ENCODE measurements around the gene NUPR1. TPM values are rescaled to one million over a fixed set of nuclear protein-coding genes. Genes with fewer than 3 reads are reported as not detected.

NUPR1 gene
- total RNA-seq, 3 donors from 2014 or later (not counting 1 experiment from before 2014, with no cell fraction given): not detected

DNA sequence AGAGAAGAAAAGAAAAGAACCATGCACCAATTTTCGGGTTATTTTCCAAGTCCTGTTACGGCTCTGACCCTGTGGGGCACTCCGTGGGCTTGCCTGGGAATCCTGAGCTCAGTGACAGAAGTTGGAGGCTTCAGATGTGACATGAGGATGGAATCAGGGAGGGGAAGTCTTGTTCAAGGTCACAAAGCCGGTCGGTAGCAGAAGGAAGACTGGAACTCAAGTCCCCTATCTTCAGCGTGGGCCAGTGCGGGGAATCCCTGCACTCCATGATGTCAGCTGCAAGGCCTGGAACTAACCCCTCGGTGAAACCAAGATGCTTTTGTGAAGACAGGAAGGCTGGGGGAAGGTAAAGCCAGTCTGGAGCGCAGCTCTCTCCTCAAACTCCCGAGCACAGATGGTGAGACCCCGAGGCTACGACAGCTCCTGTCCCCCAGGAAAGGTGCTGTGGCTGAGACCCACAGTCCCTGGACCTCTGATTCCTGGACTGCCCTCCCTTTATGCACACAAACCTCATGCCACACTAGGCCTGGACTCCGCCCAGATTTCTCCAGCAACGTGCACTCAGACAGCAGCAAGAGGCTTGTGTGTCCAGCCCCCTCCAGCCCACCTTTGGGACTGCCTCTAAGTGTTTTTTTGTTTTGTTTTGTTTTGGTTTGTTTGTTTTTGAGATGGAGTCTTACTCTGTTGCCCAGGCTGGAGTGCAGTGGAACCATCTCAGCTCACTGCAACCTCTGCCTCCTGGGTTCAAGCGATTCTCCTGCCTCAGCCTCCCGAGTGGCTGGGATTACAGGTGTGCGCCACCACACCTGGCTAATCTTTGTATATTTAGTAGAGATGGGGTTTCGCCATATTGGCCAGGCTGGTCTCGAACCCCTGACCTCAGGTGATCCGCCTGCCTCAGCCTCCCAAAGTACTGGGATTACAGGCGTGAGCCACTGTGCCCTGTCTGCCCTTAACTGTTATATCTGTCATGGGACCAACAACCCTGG is 26.7 kb downstream of the NUPR1 start:
- Mint-ChIP-seq H3K36me3 (no peaks in the 10 kb centered on the region), H3K27me3 (ENCODE audit: low read depth in 2 of 2) (no peaks in the 10 kb centered on the region), H3K4me1 (peaks cover 11 to 24% of the 10 kb centered on the region in 2 donors), H3K9me3 (no peaks in the 10 kb centered on the region), H3K4me3 (no peak overlapping the region), H3K27ac (no peak overlapping the region)
- H3K4me1 ChIP-seq (ENCODE audit: control insufficient read depth, insufficient read depth, low read length): peaks cover 31% of the 10 kb centered on the region
- H3K9me3 ChIP-seq (ENCODE audit: control insufficient read depth, insufficient read depth, low read length): no peaks in the 10 kb centered on the region
- no peak overlapping the region for H3K4me3 ChIP-seq (ENCODE audit: low read length)
- TF ChIP-seq, protein P1, sequence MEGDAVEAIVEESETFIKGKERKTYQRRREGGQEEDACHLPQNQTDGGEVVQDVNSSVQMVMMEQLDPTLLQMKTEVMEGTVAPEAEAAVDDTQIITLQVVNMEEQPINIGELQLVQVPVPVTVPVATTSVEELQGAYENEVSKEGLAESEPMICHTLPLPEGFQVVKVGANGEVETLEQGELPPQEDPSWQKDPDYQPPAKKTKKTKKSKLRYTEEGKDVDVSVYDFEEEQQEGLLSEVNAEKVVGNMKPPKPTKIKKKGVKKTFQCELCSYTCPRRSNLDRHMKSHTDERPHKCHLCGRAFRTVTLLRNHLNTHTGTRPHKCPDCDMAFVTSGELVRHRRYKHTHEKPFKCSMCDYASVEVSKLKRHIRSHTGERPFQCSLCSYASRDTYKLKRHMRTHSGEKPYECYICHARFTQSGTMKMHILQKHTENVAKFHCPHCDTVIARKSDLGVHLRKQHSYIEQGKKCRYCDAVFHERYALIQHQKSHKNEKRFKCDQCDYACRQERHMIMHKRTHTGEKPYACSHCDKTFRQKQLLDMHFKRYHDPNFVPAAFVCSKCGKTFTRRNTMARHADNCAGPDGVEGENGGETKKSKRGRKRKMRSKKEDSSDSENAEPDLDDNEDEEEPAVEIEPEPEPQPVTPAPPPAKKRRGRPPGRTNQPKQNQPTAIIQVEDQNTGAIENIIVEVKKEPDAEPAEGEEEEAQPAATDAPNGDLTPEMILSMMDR (IDR thresholded peaks at IDR 0.05): no peak
- DNase-seq (no peak), ATAC-seq (no peak)
- no peaks in the 10 kb centered on the region for H3K36me3 ChIP-seq (ENCODE audit: control insufficient read depth, insufficient read depth, low read length)
- H3K27ac ChIP-seq (ENCODE audit: low read length): no peak overlapping the region
- intact Hi-C loops (cut with micrococcal nuclease): no loop called here
- H3K27me3 ChIP-seq (ENCODE audit: control insufficient read depth, insufficient read depth, low read length): no peaks in the 10 kb centered on the region
- 95% methylated on average over 21 of the region's 21 CpGs for WGBS (ENCODE audit: insufficient coverage)

DNA sequence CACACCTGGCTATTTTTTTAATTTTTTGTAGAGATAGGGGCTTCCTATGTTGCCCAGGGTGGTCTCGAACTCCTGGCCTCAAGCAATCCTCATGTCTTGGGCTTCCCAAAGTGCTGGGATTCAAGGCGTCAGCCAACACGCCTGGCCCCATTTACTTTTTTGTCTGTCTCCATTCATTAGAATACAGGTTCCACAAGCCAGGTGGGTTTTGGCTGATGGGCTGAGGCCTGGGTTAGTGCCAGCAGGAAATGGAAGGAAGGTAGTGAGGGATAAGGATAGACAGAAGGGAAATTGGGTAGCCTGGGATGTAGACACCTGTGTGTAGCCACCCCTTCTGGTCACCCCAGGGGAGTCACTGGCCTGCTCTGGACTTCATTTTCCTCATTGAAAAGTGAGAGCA is 27.7 kb downstream of the NUPR1 start:
- ATAC-seq (no peak), DNase-seq (no peak)
- no peak overlapping the region for H3K4me3 Mint-ChIP-seq
- no peaks in the 10 kb centered on the region for H3K36me3 Mint-ChIP-seq
- Histone ChIP-seq H3K27me3 (ENCODE audit: control insufficient read depth, insufficient read depth, low read length) (no peaks in the 10 kb centered on the region), H3K4me1 (ENCODE audit: control insufficient read depth, insufficient read depth, low read length) (peaks cover 38% of the 10 kb centered on the region), H3K36me3 (ENCODE audit: control insufficient read depth, insufficient read depth, low read length) (no peaks in the 10 kb centered on the region), H3K27ac (ENCODE audit: low read length) (no peak overlapping the region), H3K9me3 (ENCODE audit: control insufficient read depth, insufficient read depth, low read length) (no peaks in the 10 kb centered on the region), H3K4me3 (ENCODE audit: low read length) (no peak overlapping the region)
- intact Hi-C loops (cut with micrococcal nuclease): no loop called here
- H3K9me3 Mint-ChIP-seq: no peaks in the 10 kb centered on the region
- H3K27ac Mint-ChIP-seq: no peak overlapping the region
- TF ChIP-seq, protein P1 (IDR thresholded peaks at IDR 0.05): no peak
- H3K27me3 Mint-ChIP-seq (ENCODE audit: low read depth in 2 of 2): no peaks in the 10 kb centered on the region
- 98% methylated on average over 3 of the region's 3 CpGs for WGBS (ENCODE audit: insufficient coverage)
- H3K4me1 Mint-ChIP-seq: peaks cover 11 to 35% of the 10 kb centered on the region in 2 donors

DNA sequence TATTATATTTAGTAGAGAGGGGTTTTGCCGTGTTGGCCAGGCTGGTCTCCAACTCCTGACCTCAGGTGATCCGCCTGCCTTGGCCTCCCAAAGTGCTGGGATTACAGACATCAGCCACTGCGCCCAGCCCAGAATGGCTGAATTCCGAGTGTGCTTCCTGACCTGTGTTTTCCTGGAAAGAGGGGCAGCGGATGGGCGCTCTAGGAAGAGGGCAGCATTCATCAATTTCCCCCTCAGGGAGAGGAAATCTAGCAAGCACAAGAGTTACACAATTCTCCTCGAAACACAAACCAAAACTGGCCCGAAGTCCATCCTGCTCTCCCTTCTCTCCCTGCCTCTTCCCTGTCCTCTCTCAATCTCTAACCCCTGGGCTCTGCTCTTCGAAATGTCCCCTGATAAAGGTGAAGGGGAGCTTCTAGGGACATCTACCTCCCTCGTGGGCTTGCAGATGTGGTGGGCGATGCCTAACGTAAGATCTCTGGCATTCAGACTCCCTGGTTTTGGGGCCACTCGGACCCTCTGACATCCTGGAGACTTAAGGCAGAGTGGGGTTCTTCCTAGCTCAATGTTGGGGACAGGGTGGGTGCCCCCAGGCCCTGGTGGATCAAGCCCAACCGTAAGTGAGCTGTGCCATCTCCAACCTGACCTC is 33.2 kb downstream of the NUPR1 start:
- Histone ChIP-seq H3K36me3 (ENCODE audit: control insufficient read depth, insufficient read depth, low read length) (no peaks in the 10 kb centered on the region), H3K4me3 (ENCODE audit: low read length) (no peak overlapping the region), H3K27me3 (ENCODE audit: control insufficient read depth, insufficient read depth, low read length) (no peaks in the 10 kb centered on the region), H3K4me1 (ENCODE audit: control insufficient read depth, insufficient read depth, low read length) (peaks cover 35% of the 10 kb centered on the region), H3K27ac (ENCODE audit: low read length) (no peak overlapping the region), H3K9me3 (ENCODE audit: control insufficient read depth, insufficient read depth, low read length) (no peaks in the 10 kb centered on the region)
- ATAC-seq: no peak
- whole genome bisulfite sequencing (ENCODE audit: insufficient coverage): 88% methylated on average over 14 of the region's 14 CpGs
- Mint-ChIP-seq H3K27ac (peak overlapping the region in 1 of 2 donors; percentile 4), H3K9me3 (no peaks in the 10 kb centered on the region), H3K4me1 (peaks cover 6 to 24% of the 10 kb centered on the region in 2 donors), H3K27me3 (ENCODE audit: low read depth in 2 of 2) (no peaks in the 10 kb centered on the region), H3K4me3 (no peak overlapping the region), H3K36me3 (no peaks in the 10 kb centered on the region)
- TF ChIP-seq, protein P1 (IDR thresholded peaks at IDR 0.05): no peak
- intact Hi-C loops (cut with micrococcal nuclease): no loop called here
- no peak for DNase-seq
